GM21367 (cell line): Measurements from ENCODE around the gene KCNA1.
"Not testable (repeated sequence)": the region's sequence is repeated elsewhere in the genome, so short reads cannot be mapped to it uniquely, and the experiment has no call there.

Experiments used
- ATAC-seq: cut with Tn5 transposase; IDR thresholded peaks from one replicate; pipeline ENCODE4 v1.9.1; 2021; ENCODE audit not compliant: unreplicated experiment

Gene KCNA1

DNA sequence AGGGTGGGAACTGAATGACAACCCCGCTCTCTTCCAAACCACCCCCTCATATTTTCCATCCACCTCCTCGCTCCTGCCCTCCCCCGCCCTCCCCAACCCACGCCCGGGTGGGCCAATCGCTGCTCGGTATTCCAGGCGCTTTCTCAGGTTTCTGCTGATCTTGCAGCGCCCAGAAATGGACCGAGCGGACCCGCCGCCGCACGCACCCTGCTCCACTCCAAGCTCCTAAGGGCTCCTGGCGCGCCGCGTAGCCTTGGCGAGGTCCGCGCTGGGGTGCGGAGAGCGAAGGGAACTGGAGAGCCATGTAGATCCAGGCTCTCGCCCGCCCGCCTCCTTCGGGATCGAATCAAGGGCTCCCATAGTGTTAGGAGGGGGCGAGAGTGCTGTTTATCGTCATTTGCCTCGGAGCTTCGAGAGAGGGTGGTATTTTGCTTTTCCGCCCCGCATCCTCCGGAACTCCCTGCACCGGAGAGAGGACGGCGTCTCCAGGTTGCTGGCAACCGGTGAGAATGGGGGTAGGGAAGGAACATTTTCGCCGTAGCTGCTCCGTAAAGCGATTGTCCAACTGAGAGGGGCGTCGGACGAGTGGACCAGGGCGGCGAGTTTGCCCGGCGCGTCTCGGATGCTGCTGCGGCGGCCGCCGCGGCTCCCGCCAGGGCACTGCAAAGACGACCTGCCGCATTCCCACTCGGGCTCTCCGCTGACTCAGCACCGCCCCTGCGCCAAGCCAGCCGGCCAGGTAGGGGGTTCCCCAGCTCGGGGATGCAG, at the start of gene KCNA1:
Gene KCNA1, plus strand, starts transcription at position 172 of the 768 bp plus-strand sequence. CDS start 1,474 bp downstream, outside the sequence.
- no peak for ATAC-seq

DNA sequence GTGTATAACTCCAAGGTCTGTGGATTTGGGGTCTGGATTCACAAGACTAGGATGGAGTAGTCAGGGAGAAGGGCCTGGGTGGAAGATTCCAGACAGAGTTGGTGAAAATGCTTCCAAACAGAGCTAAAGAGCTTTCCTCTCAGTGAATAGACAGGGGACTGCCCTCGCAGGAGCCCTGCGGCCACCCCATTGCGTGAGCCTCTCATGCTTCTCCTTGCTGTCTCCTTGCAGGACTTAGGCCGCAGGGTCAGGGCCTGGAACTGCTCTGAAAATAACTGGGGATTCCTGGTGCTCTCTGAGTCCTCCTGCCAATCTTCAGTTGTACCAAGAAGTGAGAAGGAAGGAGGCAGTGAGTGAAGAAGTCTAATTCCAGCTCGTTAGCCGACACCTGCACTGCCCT, 49.0 kb upstream of the KCNA1 start:
- no peak for ATAC-seq

DNA sequence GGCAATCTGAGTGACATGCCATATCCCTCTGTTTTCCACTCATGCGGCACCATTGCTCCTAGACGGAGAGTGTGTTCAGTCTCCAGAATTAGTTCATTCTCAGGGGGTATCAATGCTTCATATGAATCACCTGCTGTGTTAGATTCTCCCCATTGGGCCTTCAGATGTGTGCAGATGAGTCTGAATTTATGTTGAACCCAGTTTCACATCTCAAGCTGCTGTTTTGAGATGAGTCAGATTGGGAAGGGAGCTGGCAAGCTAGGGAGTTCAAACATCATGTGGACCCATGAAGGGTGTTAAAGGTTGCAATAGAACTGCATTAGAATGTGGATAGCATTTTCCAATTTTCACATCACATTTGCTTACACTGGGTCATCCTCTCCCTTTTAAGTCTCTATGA, 46.9 kb upstream of the KCNA1 start:
- ATAC-seq: no peak

DNA sequence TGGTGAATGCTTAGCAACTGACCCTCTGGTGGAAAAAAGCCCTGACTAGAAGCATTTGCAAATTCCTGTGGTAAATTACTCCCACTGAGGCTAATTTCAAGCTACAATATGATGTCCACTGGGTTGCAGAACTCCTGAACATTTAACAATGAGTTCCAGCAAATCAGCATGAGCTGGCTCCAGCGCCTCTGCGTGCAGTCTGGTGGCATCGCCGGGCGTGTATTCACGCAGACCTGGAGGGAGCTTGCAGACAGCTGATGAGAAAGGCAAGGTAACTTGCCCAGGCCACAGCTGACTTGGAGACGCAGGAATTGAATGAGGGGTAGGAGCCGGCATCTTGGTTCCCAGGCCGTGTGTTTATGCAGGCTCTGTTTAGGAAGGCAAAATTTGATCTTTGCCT, 45.1 kb upstream of the KCNA1 start:
- ATAC-seq: no peak

DNA sequence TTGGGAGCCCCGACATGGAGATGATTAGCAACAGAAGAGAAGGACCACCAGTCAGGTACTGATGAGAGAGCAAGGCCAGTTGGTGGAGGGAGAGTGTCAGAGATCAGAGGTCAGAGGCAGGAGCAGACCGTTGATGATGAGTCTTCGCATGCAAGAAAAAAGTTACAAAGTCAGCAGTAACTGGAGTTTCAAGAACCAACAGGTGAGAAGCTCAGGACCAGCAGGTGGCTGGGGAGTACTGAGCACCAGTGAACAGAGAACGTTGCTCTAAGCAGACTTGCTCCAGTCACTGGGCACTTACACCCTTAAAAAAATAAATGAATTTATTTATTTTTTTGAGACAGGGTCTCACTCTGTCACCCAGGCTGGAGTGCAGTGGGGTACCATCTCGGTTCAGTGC, 44.5 kb upstream of the KCNA1 start:
- ATAC-seq: no peak

DNA sequence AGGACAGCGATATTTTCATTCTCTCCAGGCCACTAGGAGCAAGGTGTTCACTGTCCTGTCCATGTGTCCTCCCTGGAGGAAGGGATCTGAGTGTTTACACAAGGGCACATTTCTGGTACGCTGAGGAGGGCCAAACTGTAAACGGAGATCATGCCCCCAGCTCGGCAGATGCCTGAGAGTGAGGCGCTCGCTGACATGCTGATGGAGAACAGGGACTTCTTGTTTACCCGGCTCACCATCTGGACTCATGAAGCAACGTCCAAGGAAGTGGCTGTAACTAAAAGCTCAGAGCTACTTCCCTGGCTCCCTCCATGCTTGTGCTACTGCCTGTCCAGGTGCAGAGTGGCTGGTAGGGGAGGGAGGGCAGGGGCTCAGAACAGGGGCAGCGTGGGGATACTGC, 43.4 kb upstream of the KCNA1 start:
- no peak for ATAC-seq

DNA sequence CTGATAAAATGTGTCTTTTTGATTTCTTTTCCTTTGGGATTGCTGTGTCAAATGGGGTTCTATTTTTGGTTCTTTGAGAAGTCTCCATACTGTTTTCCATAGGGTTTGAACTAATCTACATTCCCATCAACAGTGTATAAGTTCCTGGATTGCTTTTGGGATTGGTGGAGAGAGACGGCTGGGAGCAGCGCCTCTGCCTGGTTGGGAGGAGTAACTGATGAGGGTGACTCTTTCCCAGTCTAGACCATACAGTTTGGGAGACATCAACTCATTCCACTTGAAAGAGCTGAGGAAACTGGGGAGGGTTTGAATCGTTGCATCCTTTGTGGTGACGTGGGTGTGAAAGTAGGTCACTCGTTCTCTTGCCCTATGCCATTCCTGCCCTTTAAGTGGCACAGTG, 42.3 kb upstream of the KCNA1 start:
- no peak for ATAC-seq

DNA sequence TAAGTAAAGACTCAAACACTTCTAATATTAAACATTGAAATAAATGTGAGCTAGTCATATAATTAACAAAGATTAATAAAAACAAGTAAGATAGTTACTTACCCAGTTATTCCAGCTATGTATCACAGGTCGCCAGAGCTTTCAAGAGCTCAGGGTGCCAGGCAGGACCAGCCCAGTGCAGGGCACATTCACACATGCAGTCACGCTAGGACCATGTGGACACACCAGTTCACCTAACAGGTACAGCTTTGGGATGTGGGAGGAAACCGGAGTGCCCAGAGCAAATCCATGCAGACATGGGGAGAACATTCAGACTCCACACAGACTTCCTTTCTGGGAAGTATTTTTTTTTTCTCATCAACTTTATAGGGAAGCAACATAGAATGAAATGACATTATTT, 39.3 kb upstream of the KCNA1 start:
- ATAC-seq: no peak

DNA sequence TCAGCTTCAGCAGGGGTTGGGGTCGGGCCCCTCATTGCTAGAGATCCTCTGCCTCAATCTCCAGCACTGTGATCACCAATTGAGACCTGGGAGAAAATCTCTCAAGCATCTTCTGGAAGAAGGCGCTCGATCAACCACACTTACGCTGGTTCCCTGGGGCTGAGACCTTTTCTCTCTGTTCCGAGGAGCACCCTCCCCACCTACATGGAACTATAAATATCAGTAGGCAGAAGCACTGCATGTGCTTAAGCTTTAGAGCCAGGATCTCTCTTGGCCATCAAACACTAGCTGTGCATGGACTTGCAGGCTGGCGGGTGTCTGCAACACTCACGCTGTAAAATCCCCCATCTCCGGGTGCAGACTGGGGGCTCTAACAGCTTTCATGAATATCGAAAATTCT, 38.2 kb upstream of the KCNA1 start:
- no peak for ATAC-seq

DNA sequence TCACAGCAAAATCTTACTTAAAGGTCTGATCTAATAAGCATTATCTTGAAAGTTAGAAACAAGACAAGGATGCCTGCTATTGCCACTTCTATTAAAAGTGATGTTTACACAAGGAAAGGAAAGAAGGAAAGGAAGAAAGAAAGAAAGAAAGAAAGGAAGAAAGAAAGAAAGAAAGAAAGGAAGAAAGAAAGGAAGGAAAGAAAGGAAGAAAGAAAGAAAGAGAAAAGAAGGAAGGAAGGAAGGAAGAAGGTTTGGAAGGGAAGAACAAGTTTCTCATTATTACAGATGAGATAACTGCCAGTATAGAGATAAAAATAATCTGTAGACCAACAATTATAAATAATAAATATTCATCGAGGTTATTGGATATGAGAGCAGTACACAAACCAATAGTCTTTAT, 35.8 kb upstream of the KCNA1 start:
- ATAC-seq: no peak

DNA sequence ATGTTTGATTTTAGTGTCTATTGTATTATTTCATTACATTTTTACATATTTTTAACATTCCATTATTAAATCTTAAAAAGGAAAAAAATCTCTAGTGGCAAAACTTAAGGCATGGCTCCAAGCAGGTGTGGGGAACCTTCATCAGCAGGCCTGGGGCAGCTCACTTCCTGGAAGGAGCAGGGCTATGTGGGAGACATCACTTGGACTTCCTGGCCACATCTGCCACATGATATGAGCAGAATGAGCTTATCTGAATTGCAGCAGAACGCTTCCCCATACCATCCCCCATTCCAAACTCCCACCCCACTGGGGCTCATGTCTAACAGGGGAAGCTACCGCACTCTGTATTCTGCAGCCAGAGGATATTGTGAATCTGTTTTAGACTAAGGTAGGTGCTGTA, 35.0 kb upstream of the KCNA1 start:
- ATAC-seq: no peak

DNA sequence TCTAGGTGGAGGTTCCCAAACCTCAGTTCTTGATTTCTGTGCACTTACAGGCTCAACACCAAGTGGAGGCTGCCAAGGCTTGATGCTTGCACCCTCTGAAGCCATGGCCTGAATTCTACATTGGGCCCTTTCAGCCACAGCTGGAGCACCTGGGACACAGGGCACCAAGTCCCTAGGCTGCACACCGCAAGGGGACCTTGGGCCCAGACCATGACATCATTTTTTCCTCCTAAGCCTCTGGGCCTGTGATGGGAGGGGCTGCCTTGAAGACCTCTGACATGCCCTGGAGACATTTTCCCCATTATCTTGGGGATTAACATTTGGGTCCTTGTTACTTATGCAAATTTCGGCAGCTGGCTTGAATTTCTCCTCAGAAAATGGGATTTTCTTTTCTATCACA, 30.2 kb upstream of the KCNA1 start:
- not testable (repeated sequence) for ATAC-seq

DNA sequence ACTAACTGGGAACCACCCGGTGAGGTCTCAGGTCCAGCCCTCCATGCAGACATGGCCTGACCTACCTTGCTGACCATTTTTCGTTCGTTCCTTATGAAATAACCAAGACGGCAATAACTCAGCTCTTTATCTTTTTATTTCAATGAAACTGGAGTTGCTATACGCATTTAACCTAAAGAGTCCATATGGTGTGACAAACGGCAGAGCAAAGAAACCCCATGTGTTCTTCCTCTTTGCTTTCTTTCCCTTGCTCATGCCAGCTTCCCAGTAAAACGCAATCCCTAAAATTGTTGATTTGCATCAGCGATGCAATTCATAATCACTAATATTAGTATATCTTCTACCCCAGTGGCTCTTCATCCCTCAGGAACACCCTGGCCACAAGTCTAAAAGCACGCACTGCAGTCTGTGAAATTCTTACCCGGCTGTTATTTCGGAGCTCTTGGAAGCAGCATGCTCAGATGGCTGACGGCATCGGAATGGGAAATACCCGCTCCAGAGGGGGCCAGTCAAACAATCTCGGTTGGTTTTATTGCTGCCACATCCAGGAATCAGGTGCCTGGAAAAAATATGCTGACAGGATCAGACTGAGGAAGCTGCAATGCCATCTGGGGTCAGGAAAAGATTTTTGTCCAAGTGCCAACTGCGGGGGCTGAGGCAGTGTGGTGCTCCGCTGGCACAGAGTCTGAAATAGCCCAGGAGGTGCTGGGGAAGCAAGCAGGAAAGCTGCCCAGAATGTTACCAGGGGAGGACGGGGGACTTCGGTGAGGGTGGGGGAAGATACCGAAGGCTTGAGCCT, 28.2 kb upstream of the KCNA1 start:
- ATAC-seq: no peak

DNA sequence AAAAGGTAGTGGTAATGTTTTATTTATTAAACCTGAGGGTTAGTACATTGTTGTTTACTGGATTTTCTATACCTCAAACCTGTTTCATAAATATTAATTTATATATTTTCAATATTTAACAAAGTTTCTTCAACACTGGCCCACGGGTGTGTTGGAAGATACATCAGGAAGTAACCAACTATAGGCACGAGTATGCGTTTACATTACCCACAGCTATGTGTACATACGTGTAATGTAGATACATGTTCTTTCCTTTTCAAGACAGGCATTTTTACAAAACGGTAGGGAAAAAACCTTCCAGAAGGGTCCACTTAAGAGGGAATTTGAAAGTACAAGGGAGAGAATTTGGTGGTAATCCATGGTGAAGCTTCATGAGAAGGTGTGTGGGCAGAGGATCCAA, 17.8 kb upstream of the KCNA1 start:
- ATAC-seq: no peak

DNA sequence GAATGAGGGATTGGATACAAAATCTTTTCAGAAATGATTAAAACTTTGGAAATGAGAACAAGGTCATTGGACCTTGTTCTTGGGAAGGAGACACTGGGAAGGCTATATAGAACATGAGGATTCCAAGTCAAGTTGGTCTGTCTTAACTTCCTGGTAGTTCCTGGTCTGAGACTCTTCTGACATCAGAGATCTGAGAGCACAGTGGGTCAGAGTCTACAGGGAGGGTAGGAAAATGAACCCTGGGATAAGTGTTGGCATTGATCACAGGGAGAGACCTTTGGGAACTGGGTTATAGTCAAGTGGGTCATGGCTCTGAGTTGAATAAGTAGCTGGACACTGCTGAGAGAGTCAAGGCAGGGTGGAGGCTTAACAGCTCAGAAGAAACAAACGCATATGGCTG, 17.3 kb upstream of the KCNA1 start:
- no peak for ATAC-seq

DNA sequence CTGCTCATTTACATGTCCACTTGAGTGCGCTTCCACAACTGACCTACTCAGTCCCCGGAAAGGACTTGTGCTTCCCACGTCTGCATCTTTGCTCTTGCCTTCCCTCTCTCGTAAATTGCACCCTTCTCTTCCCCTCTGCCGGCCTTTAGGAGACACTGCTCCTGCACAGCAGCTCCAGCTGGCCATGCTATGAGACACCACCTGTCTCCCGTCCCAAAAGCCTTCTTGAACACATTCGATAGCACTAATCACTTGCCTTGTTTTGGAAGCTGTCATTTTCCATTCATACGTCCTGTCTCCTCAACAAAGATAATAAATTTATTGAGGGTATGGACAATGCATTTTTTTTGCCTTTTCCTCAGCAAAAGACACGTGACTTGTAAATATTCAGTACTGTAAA, 15.7 kb upstream of the KCNA1 start:
- ATAC-seq: no peak

DNA sequence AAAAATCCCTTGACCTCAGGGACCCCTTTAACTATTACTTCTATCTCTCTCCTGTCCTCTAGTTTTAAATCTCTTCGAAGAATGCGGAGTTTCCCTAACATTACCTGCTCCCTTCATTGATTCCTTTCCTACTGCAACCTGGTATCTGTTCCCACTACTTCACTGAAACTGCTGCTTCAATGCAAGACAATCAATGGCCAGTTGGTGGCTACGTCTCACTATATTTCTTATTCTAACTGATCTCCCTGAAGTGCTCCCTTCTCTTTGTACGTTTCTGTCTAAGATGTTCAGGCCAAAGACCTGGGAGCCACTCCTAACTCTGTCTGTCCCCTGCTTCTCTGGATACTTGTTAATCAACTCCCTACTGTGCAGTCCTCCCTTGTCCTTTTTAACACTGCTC, 10.3 kb upstream of the KCNA1 start:
- no peak for ATAC-seq

DNA sequence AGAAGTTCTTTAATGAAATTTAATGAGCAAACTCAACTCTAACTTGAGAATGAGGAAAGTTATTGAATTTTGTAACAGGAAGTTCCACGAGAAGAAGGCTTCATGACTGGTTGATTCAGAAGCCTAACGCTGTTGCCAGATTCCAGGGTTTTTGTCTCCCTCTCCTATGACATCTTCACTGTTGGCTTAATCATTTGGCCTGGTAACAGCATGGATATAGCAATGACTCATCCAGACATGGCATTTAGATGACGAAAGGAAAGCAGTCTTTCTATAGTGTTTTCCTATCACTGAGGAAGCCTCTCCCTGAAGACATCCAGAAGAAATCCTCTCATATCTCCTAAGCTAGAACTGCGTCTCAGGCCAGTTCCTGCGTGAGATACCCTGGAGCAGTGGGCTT, 9.4 kb upstream of the KCNA1 start:
- no peak for ATAC-seq

DNA sequence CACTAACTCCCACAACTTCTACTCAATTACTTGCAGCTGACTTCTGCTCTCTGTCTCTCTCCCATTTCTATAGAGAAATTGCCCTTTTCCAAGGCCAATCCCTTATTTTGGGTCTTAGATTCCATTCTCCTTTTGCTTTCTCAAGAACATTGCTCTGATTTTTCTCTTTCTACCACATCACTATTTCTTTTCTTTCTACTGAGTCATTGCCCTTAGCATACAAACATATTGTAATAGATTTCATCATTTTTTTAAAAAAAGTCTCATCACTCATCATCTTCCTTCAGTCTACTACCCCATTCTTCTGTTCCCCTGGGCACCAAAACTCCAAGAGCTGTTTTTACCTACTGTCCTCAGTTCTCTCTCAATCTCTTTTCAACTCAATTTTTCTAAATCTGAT, 4.4 kb upstream of the KCNA1 start:
- ATAC-seq: no peak

DNA sequence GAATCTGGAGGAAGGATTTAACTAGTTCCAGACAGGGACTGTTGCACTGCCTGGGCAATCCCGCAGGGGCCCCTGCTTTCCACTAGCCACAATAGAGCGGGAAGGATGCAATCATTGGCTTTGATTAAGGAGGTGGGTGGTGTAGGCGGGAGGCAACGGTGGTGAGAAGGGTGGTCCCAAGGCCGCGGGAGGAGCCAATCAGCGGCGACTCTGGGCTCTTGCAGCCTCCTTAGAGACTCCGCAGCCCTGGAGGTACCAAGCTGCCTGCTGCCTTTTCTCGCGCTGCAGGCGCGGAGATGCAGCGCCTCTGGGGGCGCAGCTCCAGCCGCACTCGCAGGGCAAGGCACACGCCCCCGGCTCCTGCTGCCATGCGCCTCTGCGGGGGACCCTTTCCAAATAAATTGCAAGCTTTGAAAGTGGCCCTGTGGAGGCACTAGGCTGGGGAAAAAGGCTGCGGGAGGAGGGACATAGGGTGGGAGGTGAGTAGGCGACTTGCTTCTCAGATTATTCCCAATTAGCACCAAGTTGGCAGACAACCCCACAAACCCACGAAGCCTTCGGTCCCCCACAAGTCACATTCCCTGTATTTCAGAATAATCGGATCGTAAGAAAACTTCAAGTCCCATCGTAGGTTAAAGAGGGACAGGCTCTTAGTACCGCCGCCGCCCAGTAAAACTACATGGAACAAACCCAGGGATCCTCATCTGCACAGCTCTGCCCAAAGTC, 858 bp upstream of the KCNA1 start:
- no peak for ATAC-seq

DNA sequence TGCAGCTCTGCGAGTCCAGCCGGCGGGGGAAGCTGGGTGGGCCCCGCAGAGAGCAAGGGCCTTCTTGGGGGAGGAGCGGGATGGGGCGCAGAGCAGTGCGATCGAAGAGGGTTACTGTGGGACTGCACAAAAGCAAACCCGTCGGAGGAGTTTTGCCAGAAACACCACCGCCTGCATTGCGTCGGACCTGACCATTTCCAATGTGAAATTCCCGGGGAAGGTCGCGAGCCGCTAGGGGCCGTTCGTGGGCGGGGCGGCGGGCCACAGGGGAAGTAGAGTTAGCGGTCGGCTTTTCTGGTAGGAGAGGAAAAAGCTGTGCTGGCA, 333 bp upstream of the KCNA1 start:
- ATAC-seq: no peak
